Vagina (tissue), 2 donors: ENCODE data around the gene ADGRE1.

ENCODE experiments used
- CTCF ChIP-seq, 3 experiments: fragments of 450-650 bp in 2 of 3; fragments of 200-600 bp in 1 of 3; sonication (generic) in 1 of 3; IDR thresholded peaks; one replicate each; pipeline ENCODE4 v1.5.1; 2017 to 2019; ENCODE audit warnings: antibody characterized with exemption in 3 of 3, mild to moderate bottlenecking in 2 of 3, moderate library complexity in 2 of 3
- POLR2A ChIP-seq, 2 donors: fragments of 450-650 bp; IDR thresholded peaks; one replicate each; pipeline ENCODE4 v1.6.1; 2017; ENCODE audit warnings: antibody characterized with exemption in 2 of 2, mild to moderate bottlenecking in 2 of 2, moderate library complexity in 2 of 2
- POLR2AphosphoS5 ChIP-seq, 2 donors: sonication (generic); formaldehyde crosslinking; IDR thresholded peaks; one replicate each; pipeline ENCODE4 v1.9.0; 2017; ENCODE audit warnings: antibody characterized with exemption in 2 of 2, mild to moderate bottlenecking in 2 of 2, low read depth in 1 of 2; ENCODE audit not compliant: insufficient read depth in 1 of 2

- no peak for TF ChIP-seq CTCF (IDR thresholded peaks at IDR 0.05)
- TF ChIP-seq POLR2AphosphoS5 (IDR thresholded peaks at IDR 0.05; ENCODE audit: insufficient read depth in 1 of 2, low read depth in 1 of 2): no peak
- TF ChIP-seq POLR2A (IDR thresholded peaks at IDR 0.05): no peak
These were observed 33.5 kb upstream of the ADGRE1 start for GRCh38 chr19:6853868-6854267.
